Loucy (cell line): Measurements from ENCODE around the gene CYYR1.

Experiments used
- CTCF ChIP-seq: fragments of 200-600 bp; sonication (generic); conservative IDR thresholded peaks from 2 replicates; pipeline ENCODE4 v1.5.1; 2014; ENCODE audit warnings: mild to moderate bottlenecking, antibody characterized with exemption, low read length
- EZH2phosphoT487 ChIP-seq: fragments of 200-600 bp; IDR thresholded peaks from 2 replicates; pipeline ENCODE4 v1.6.1; 2018; ENCODE audit warnings: antibody characterized with exemption, mild to moderate bottlenecking, moderate library complexity, borderline replicate concordance

GRCh38 chr21:26471099-26471471 is 102.0 kb downstream of the CYYR1 start:
- TF ChIP-seq CTCF (no peak), EZH2phosphoT487 (no peak)
